Osteoblast (primary cell): ENCODE measurements around the gene UBE2E2. TPM values are rescaled to one million over a fixed set of nuclear protein-coding genes. Genes with fewer than 3 reads are reported as not detected.
A peak's percentile ranks its signal among the peaks of the same experiment; 100 is the strongest.

Source experiments
- DNase-seq: peaks from one replicate; pipeline ENCODE4 v3.0.0; 2011; ENCODE audit warnings: low spot score, mixed read lengths; ENCODE audit not compliant: insufficient read length; ENCODE audit errors: missing footprints
- H2AFZ ChIP-seq: 2 replicates; pipeline ENCODE4 v1.6.0; 2011; ENCODE audit warnings: mild to moderate bottlenecking, low read length
- H3K27ac ChIP-seq: 2 replicates; pipeline ENCODE4 v1.5.1; 2011; ENCODE audit warnings: mild to moderate bottlenecking, low read depth, low read length, moderate library complexity
- H3K27me3 ChIP-seq: 2 replicates; pipeline ENCODE4 v1.6.0; 2012; ENCODE audit warnings: mild to moderate bottlenecking, control low read depth, inconsistent platforms, low read length, moderate library complexity; ENCODE audit not compliant: insufficient read depth
- H3K36me3 ChIP-seq: 2 replicates; pipeline ENCODE4 v1.5.1; 2011; ENCODE audit warnings: mild to moderate bottlenecking, low read length, control low read depth, moderate library complexity; ENCODE audit not compliant: insufficient read depth
- H3K4me1 ChIP-seq: 2 replicates; pipeline ENCODE4 v1.5.1; 2011; ENCODE audit warnings: mild to moderate bottlenecking, low read length, control low read depth, moderate library complexity; ENCODE audit not compliant: insufficient read depth
- H3K4me2 ChIP-seq: 2 replicates; pipeline ENCODE4 v1.6.0; 2011; ENCODE audit warnings: mild to moderate bottlenecking, low read length; ENCODE audit not compliant: insufficient read depth
- H3K4me3 ChIP-seq: fragments of 200-600 bp; sonication (generic); 3 replicates; pipeline ENCODE4 v1.5.1; 2012; ENCODE audit warnings: mild to moderate bottlenecking, low read length, inconsistent platforms; ENCODE audit not compliant: insufficient read depth
- H3K79me2 ChIP-seq: 2 replicates; pipeline ENCODE4 v1.6.0; 2012; ENCODE audit warnings: mild to moderate bottlenecking, low read length, control low read depth, inconsistent platforms; ENCODE audit not compliant: insufficient read depth
- H3K9me3 ChIP-seq: 2 replicates; pipeline ENCODE4 v1.5.1; 2011; ENCODE audit warnings: low read depth, low read length, control low read depth
- H4K20me1 ChIP-seq: 2 replicates; pipeline ENCODE4 v1.6.0; 2012; ENCODE audit warnings: mild to moderate bottlenecking, low read length, control low read depth; ENCODE audit not compliant: insufficient read depth
- CTCF ChIP-seq: IDR thresholded peaks from 2 replicates; pipeline ENCODE4 v1.5.1; 2011; ENCODE audit warnings: mild to moderate bottlenecking, low read depth, low read length, moderate library complexity; ENCODE audit errors: extremely low read depth
- total RNA-seq: library from RNA; depleted of rRNA; stranded (reverse); fragments of >200 nt; gene quantifications from 2 replicates; pipeline ENCODE4 v1.2.3, GENCODE V29; 2012

The UBE2E2 gene
- total RNA-seq, 1 donor = 49.6 TPM

GRCh38 chr3:23319366-23320312 lies 116.5 kb downstream of the UBE2E2 start:
- H3K4me3 ChIP-seq = no peak overlapping the region
- no peaks in the 10 kb centered on the region for H3K9me3 ChIP-seq
- no peak for DNase-seq
- no peak overlapping the region for H3K4me2 ChIP-seq
- H3K36me3 ChIP-seq = no peaks in the 10 kb centered on the region
- peaks cover 38% of the 10 kb centered on the region for H4K20me1 ChIP-seq
- peaks cover 18% of the 10 kb centered on the region for H3K4me1 ChIP-seq
- no peak for TF ChIP-seq CTCF
- peaks cover 41% of the 10 kb centered on the region for H3K79me2 ChIP-seq
- no peak overlapping the region for H2AFZ ChIP-seq
- no peaks in the 10 kb centered on the region for H3K27me3 ChIP-seq
- H3K27ac ChIP-seq = no peak overlapping the region

GRCh38 chr3:23320586-23321570 lies 117.8 kb downstream of the UBE2E2 start:
- no peak for DNase-seq
- H4K20me1 ChIP-seq = peaks cover 31% of the 10 kb centered on the region
- no peaks in the 10 kb centered on the region for H3K9me3 ChIP-seq
- peaks cover 13% of the 10 kb centered on the region for H3K4me1 ChIP-seq
- no peaks in the 10 kb centered on the region for H3K36me3 ChIP-seq
- no peak for TF ChIP-seq CTCF
- no peak overlapping the region for H3K27ac ChIP-seq
- H3K4me3 ChIP-seq = no peak overlapping the region
- peaks cover 30% of the 10 kb centered on the region for H3K79me2 ChIP-seq
- no peak overlapping the region for H2AFZ ChIP-seq
- H3K4me2 ChIP-seq = no peak overlapping the region
- H3K27me3 ChIP-seq = no peaks in the 10 kb centered on the region

- no peak for DNase-seq
- Histone ChIP-seq H4K20me1 (peaks cover 31% of the 10 kb centered on the region), H3K4me3 (no peak overlapping the region), H2AFZ (no peak overlapping the region), H3K4me1 (peaks cover 12% of the 10 kb centered on the region), H3K79me2 (peaks cover 29% of the 10 kb centered on the region), H3K27ac (no peak overlapping the region), H3K9me3 (no peaks in the 10 kb centered on the region), H3K27me3 (no peaks in the 10 kb centered on the region), H3K36me3 (no peaks in the 10 kb centered on the region), H3K4me2 (peak overlapping the region; percentile 79)
- no peak for TF ChIP-seq CTCF
Observed at GRCh38 chr3:23324745-23325144, 121.6 kb downstream of the UBE2E2 start.
